Neural progenitor cell (in vitro differentiated cells): ENCODE data around the gene FOXD3. TPM values are rescaled to one million over a fixed set of nuclear protein-coding genes. Genes with fewer than 3 reads are reported as not detected.
A peak's percentile ranks its signal among the peaks of the same experiment; 100 is the strongest.

ENCODE experiments used
- DNase-seq: peaks from one replicate; pipeline ENCODE4 v3.0.0-alpha.2; 2016; ENCODE audit warnings: low spot score
- H2AFZ ChIP-seq: fragments of 200-600 bp; sonication (generic); replicated peaks from 2 replicates; pipeline ENCODE4 v1.6.1; 2016; ENCODE audit warnings: antibody characterized with exemption
- H3F3A ChIP-seq: fragments of 200-600 bp; sonication (generic); 2 replicates; pipeline ENCODE4 v1.6.1; 2016; ENCODE audit warnings: antibody characterized with exemption, low read depth
- H3K27ac ChIP-seq: fragments of 200-600 bp; sonication (generic); 2 replicates; pipeline ENCODE4 v1.5.1; 2016; ENCODE audit warnings: mild to moderate bottlenecking
- H3K27me3 ChIP-seq: fragments of 200-600 bp; sonication (generic); 2 replicates; pipeline ENCODE4 v1.6.1; 2016; ENCODE audit warnings: mild to moderate bottlenecking, moderate library complexity
- H3K36me3 ChIP-seq: fragments of 200-600 bp; sonication (generic); 2 replicates; pipeline ENCODE4 v1.5.1; 2016
- H3K4me1 ChIP-seq: fragments of 200-600 bp; sonication (generic); 2 replicates; pipeline ENCODE4 v1.6.1; 2016; ENCODE audit warnings: mixed run types
- H3K4me2 ChIP-seq: fragments of 200-600 bp; sonication (generic); 2 replicates; pipeline ENCODE4 v1.6.1; 2016
- H3K4me3 ChIP-seq: fragments of 200-600 bp; sonication (generic); 2 replicates; pipeline ENCODE4 v1.5.1; 2016
- H3K79me2 ChIP-seq: fragments of 200-600 bp; sonication (generic); 2 replicates; pipeline ENCODE4 v1.6.1; 2016; ENCODE audit warnings: low read depth
- H3K9ac ChIP-seq: fragments of 200-600 bp; sonication (generic); 2 replicates; pipeline ENCODE4 v1.6.1; 2016
- H3K9me3 ChIP-seq: fragments of 200-600 bp; sonication (generic); 2 replicates; pipeline ENCODE4 v1.5.1; 2016; ENCODE audit warnings: low read depth
- H4K20me1 ChIP-seq: fragments of 200-600 bp; sonication (generic); 2 replicates; pipeline ENCODE4 v1.6.1; 2016; ENCODE audit warnings: low read depth
- H3K27ac Mint-ChIP-seq: 3 replicates; pipeline ENCODE4 v1.8.0; 2021; ENCODE audit warnings: mixed read lengths
- H3K27me3 Mint-ChIP-seq: 2 replicates; pipeline ENCODE4 v1.8.0; 2022; ENCODE audit warnings: low read depth, mild to moderate bottlenecking, inconsistent platforms, moderate library complexity, mixed read lengths; ENCODE audit not compliant: insufficient read depth
- H3K36me3 Mint-ChIP-seq: 3 replicates; pipeline ENCODE4 v1.8.0; 2021; ENCODE audit warnings: mixed read lengths
- H3K4me1 Mint-ChIP-seq: 3 replicates; pipeline ENCODE4 v1.8.0; 2021; ENCODE audit warnings: mixed read lengths
- H3K4me3 Mint-ChIP-seq: 3 replicates; pipeline ENCODE4 v1.8.0; 2021; ENCODE audit warnings: mild to moderate bottlenecking, moderate library complexity, mixed read lengths
- H3K9me3 Mint-ChIP-seq: 3 replicates; pipeline ENCODE4 v1.8.0; 2020; ENCODE audit warnings: mixed read lengths
- CTCF ChIP-seq: fragments of 200-600 bp; sonication (generic); IDR thresholded peaks from 2 replicates; pipeline ENCODE4 v1.5.1; 2017; ENCODE audit warnings: antibody characterized with exemption, mild to moderate bottlenecking
- EZH2 ChIP-seq: fragments of 200-600 bp; sonication (generic); IDR thresholded peaks from 2 replicates; pipeline ENCODE4 v1.6.1; 2017; ENCODE audit warnings: antibody characterized with exemption, mild to moderate bottlenecking, moderate library complexity
- EZH2phosphoT487 ChIP-seq: fragments of 200-600 bp; sonication (generic); IDR thresholded peaks from 2 replicates; pipeline ENCODE4 v1.6.1; 2017; ENCODE audit warnings: antibody characterized with exemption
- total RNA-seq: library from RNA; depleted of rRNA; stranded (reverse); fragments of >200 nt; gene quantifications from 2 replicates; pipeline ENCODE4 v1.2.3, GENCODE V29; 2015; ENCODE audit warnings: low replicate concordance

FOXD3 gene
- total RNA-seq, 1 donor from 2014 or later, result 0.06 TPM

GRCh38 chr1:63362578-63362977 lies 40.2 kb downstream of the FOXD3 start:
- Histone ChIP-seq H3K4me1 (no peaks in the 10 kb centered on the region), H3K9ac (no peak overlapping the region), H3K4me3 (no peak overlapping the region), H3K27ac (no peak overlapping the region), H3F3A (peaks cover 6% of the 10 kb centered on the region), H2AFZ (no peak overlapping the region), H3K27me3 (peaks cover 11% of the 10 kb centered on the region), H3K79me2 (no peaks in the 10 kb centered on the region), H3K4me2 (no peak overlapping the region), H4K20me1 (no peaks in the 10 kb centered on the region), H3K36me3 (no peaks in the 10 kb centered on the region), H3K9me3 (no peaks in the 10 kb centered on the region)
- Mint-ChIP-seq H3K36me3 (no peaks in the 10 kb centered on the region), H3K27me3 (peaks cover 2% of the 10 kb centered on the region), H3K9me3 (no peaks in the 10 kb centered on the region), H3K4me1 (peaks cover 6% of the 10 kb centered on the region), H3K27ac (no peak overlapping the region), H3K4me3 (no peak overlapping the region)
- TF ChIP-seq CTCF (no peak), EZH2 (no peak), EZH2phosphoT487 (no peak)
- no peak for DNase-seq

- DNase-seq, result no peak
- H3K36me3 Mint-ChIP-seq, result no peaks in the 10 kb centered on the region
- H4K20me1 ChIP-seq, result no peaks in the 10 kb centered on the region
- no peak overlapping the region for H3K27ac Mint-ChIP-seq
- H3K36me3 ChIP-seq, result no peaks in the 10 kb centered on the region
- no peaks in the 10 kb centered on the region for H3K79me2 ChIP-seq
- peaks cover 11% of the 10 kb centered on the region for H3K27me3 ChIP-seq
- H3K4me3 ChIP-seq, result no peak overlapping the region
- peaks cover 9% of the 10 kb centered on the region for H3K4me1 Mint-ChIP-seq
- no peak overlapping the region for H2AFZ ChIP-seq
- no peaks in the 10 kb centered on the region for H3K9me3 Mint-ChIP-seq
- TF ChIP-seq CTCF (no peak), EZH2 (no peak), EZH2phosphoT487 (no peak)
- H3K9me3 ChIP-seq, result no peaks in the 10 kb centered on the region
- H3K4me1 ChIP-seq, result no peaks in the 10 kb centered on the region
- no peak overlapping the region for H3K4me2 ChIP-seq
- no peak overlapping the region for H3K27ac ChIP-seq
- H3K27me3 Mint-ChIP-seq, result peaks cover 2% of the 10 kb centered on the region
- no peak overlapping the region for H3K9ac ChIP-seq
- no peak overlapping the region for H3K4me3 Mint-ChIP-seq
- H3F3A ChIP-seq, result peaks cover 6% of the 10 kb centered on the region
These were observed 40.6 kb downstream of the FOXD3 start for GRCh38 chr1:63363014-63363413.

- peaks cover 13% of the 10 kb centered on the region for H3K79me2 ChIP-seq
- peak overlapping the region; percentile 77 for H3K4me3 ChIP-seq
- H3K9ac ChIP-seq, result no peak overlapping the region
- TF ChIP-seq EZH2 (no peak), EZH2phosphoT487 (no peak), CTCF (no peak)
- Mint-ChIP-seq H3K9me3 (no peaks in the 10 kb centered on the region), H3K36me3 (peaks cover 3% of the 10 kb centered on the region), H3K4me1 (peaks cover 14% of the 10 kb centered on the region), H3K27me3 (no peaks in the 10 kb centered on the region), H3K4me3 (peak overlapping the region; percentile 75), H3K27ac (no peak overlapping the region)
- H3K36me3 ChIP-seq, result no peaks in the 10 kb centered on the region
- no peaks in the 10 kb centered on the region for H4K20me1 ChIP-seq
- H3F3A ChIP-seq, result peaks cover 6% of the 10 kb centered on the region
- H3K4me1 ChIP-seq, result no peaks in the 10 kb centered on the region
- no peaks in the 10 kb centered on the region for H3K9me3 ChIP-seq
- peak overlapping the region; percentile 70 for H3K4me2 ChIP-seq
- H3K27ac ChIP-seq, result no peak overlapping the region
- peaks cover 11% of the 10 kb centered on the region for H3K27me3 ChIP-seq
- peak overlapping the region; percentile 89 for H2AFZ ChIP-seq
- DNase-seq, result no peak
These were observed 44.5 kb downstream of the FOXD3 start for GRCh38 chr1:63366908-63367214.
